PC-3 (cell line): ENCODE results near the gene ZBTB7A. TPM values are rescaled to one million over a fixed set of nuclear protein-coding genes. Genes with fewer than 3 reads are reported as not detected.
A peak's percentile ranks its signal among the peaks of the same experiment; 100 is the strongest.

Source experiments
- ATAC-seq: fragments of 200-7000 bp; cut with Tn5 transposase; 2 replicates; pipeline ENCODE4 v1.9.1; 2020; ENCODE audit warnings: mild to moderate bottlenecking, moderate library complexity
- BruUV-seq: library from RNA; stranded (reverse); fragments of 400-500 nt; replicated peaks from 2 replicates; lab custom pipeline; 2021; lab: Mats Ljungman, UMichigan
- CTCF ChIA-PET: fragments of 300-600 bp; sonication (Branson Sonifier 250); formaldehyde crosslinking; loops from one replicate; lab custom pipeline; 2022; ENCODE audit warnings: antibody characterized with exemption; lab: Charles Lee
- POLR2A ChIA-PET: fragments of 300-600 bp; sonication (Branson Sonifier 250); formaldehyde crosslinking; loops from one replicate; lab custom pipeline; 2022; ENCODE audit warnings: antibody characterized with exemption; ENCODE audit not compliant: unreplicated experiment; lab: Charles Lee
- DNase-seq: peaks from one replicate; pipeline ENCODE4 v3.0.0-alpha.2; 2015
- H2AFZ ChIP-seq: fragments of 300-600 bp; sonication (generic); 2 replicates; pipeline ENCODE4 v1.6.0; 2016; ENCODE audit warnings: antibody characterized with exemption, low read length
- H3F3A ChIP-seq: fragments of 300-600 bp; sonication (generic); one replicate; pipeline ENCODE4 v1.6.0; 2017; ENCODE audit warnings: antibody characterized with exemption, low read length, control low read depth, mild to moderate bottlenecking; ENCODE audit not compliant: unreplicated experiment
- H3K27ac ChIP-seq: fragments of 300-600 bp; sonication (generic); 2 replicates; pipeline ENCODE4 v1.5.1; 2016; ENCODE audit warnings: mild to moderate bottlenecking, low read length
- H3K27me3 ChIP-seq: fragments of 300-600 bp; sonication (generic); 2 replicates; pipeline ENCODE4 v1.6.1; 2016; ENCODE audit warnings: low read length, mixed read lengths
- H3K36me3 ChIP-seq: fragments of 300-600 bp; sonication (generic); 2 replicates; pipeline ENCODE4 v1.6.1; 2016; ENCODE audit warnings: low read depth, mixed run types, low read length, mixed read lengths
- H3K4me1 ChIP-seq: fragments of 300-600 bp; sonication (generic); 2 replicates; pipeline ENCODE4 v1.5.1; 2016; ENCODE audit warnings: low read length; ENCODE audit not compliant: insufficient read depth
- H3K4me2 ChIP-seq: fragments of 300-600 bp; sonication (generic); 2 replicates; pipeline ENCODE4 v1.6.0; 2016; ENCODE audit warnings: low read length
- H3K4me3 ChIP-seq: fragments of 300-600 bp; sonication (generic); 2 replicates; pipeline ENCODE4 v1.5.1; 2016; ENCODE audit warnings: mild to moderate bottlenecking, low read length, mixed read lengths
- H3K79me2 ChIP-seq: fragments of 300-600 bp; sonication (generic); 2 replicates; pipeline ENCODE4 v1.6.1; 2017; ENCODE audit warnings: low read length, mixed read lengths
- H3K9ac ChIP-seq: fragments of 300-600 bp; sonication (generic); 2 replicates; pipeline ENCODE4 v1.6.0; 2016; ENCODE audit warnings: mild to moderate bottlenecking, low read length
- H3K9me2 ChIP-seq: fragments of 300-600 bp; sonication (generic); replicated peaks from 2 replicates; pipeline ENCODE4 v1.6.1; 2016; ENCODE audit warnings: mixed run types, low read length, mixed read lengths
- H3K9me3 ChIP-seq: fragments of 300-600 bp; sonication (generic); 2 replicates; pipeline ENCODE4 v1.6.1; 2016; ENCODE audit warnings: low read length, mixed read lengths
- H4K20me1 ChIP-seq: fragments of 300-600 bp; sonication (generic); 2 replicates; pipeline ENCODE4 v1.6.1; 2016; ENCODE audit warnings: low read length, mixed read lengths
- EZH2 ChIP-seq: fragments of 300-600 bp; sonication (generic); IDR thresholded peaks from one replicate; pipeline ENCODE4 v1.6.1; 2017; ENCODE audit warnings: antibody characterized with exemption, mild to moderate bottlenecking, low read length; ENCODE audit not compliant: unreplicated experiment
- EZH2phosphoT487 ChIP-seq: fragments of 300-600 bp; sonication (generic); IDR thresholded peaks from 2 replicates; pipeline ENCODE4 v1.6.1; 2018; ENCODE audit warnings: mild to moderate bottlenecking, antibody characterized with exemption, low read length, borderline replicate concordance
- intact Hi-C: fragments of 100-400 bp; cut with micrococcal nuclease; formaldehyde crosslinking; loops from 2 replicates; pipeline ENCODE4 v1.9.0; 2023
- total RNA-seq: library from RNA; depleted of rRNA; stranded (reverse); fragments of >200 nt; gene quantifications from 2 replicates; pipeline ENCODE4 v1.2.3, GENCODE V29; 2014
- TF ChIP-seq, protein P1 (sequence below): fragments of 300-600 bp; sonication (generic); conservative IDR thresholded peaks from 2 replicates; pipeline ENCODE4 v1.5.1; 2017; ENCODE audit warnings: antibody characterized with exemption, low read depth, mild to moderate bottlenecking, low read length

ZBTB7A gene
- total RNA-seq, 1 experiment from 2014 or later = 16.7 TPM

DNA sequence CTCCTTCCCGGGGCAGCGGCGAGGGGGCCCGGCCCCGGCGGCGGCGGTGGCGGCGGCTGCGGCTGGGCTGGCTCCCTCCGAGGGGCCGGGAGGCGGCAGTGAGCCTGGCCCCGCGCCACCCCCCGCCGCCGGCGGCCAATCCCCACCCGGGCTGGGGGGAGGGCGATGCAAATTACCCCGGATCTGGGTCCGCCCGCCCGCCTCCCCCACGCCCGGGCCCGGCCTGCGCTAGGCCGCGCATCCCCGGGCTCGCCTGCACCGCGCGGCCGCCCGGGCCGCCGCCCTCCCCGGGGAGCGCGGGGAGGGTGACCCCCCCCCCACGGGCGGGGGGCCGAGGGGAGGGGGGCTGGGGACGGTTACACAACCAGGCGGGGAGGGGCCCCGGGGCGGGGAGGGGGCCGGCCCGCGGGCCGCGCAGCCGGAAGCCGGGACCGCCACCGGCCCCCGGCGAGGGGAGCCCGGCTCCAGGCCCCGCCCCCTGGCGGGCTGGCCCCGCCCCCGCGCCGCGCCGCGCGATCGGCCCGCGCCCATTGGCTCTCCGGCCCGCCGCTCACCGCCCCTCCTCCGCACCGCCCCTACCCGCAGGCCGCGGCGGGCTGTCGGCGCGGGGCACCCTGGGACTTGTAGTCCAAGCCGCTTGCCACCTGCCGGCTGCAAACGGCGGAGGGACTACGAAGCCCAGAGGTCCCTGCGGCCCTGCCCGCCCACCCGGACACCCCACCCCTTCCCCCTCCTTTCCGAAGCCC lies 1.1 kb downstream of the ZBTB7A start:
- H3K4me1 ChIP-seq = peaks cover 28% of the 10 kb centered on the region
- H3K27me3 ChIP-seq = no peaks in the 10 kb centered on the region
- intact Hi-C loops = no loop called here
- CTCF ChIA-PET = no interaction called here
- DNase-seq (peak; percentile 92), ATAC-seq (peak; percentile 70)
- H2AFZ ChIP-seq = no peak overlapping the region
- H3K9ac ChIP-seq = no peak overlapping the region
- no TSS peak for BruUV-seq
- peaks cover 45% of the 10 kb centered on the region for H3K79me2 ChIP-seq
- H3K9me2 ChIP-seq = no peaks in the 10 kb centered on the region
- H3K4me2 ChIP-seq = no peak overlapping the region
- TF ChIP-seq EZH2 = no peak
- TF ChIP-seq, protein P1, sequence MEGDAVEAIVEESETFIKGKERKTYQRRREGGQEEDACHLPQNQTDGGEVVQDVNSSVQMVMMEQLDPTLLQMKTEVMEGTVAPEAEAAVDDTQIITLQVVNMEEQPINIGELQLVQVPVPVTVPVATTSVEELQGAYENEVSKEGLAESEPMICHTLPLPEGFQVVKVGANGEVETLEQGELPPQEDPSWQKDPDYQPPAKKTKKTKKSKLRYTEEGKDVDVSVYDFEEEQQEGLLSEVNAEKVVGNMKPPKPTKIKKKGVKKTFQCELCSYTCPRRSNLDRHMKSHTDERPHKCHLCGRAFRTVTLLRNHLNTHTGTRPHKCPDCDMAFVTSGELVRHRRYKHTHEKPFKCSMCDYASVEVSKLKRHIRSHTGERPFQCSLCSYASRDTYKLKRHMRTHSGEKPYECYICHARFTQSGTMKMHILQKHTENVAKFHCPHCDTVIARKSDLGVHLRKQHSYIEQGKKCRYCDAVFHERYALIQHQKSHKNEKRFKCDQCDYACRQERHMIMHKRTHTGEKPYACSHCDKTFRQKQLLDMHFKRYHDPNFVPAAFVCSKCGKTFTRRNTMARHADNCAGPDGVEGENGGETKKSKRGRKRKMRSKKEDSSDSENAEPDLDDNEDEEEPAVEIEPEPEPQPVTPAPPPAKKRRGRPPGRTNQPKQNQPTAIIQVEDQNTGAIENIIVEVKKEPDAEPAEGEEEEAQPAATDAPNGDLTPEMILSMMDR = no peak
- no peak for TF ChIP-seq EZH2phosphoT487
- H4K20me1 ChIP-seq = peaks cover 18% of the 10 kb centered on the region; the same call in 1 of the 2 replicates
- H3K4me3 ChIP-seq = no peak overlapping the region
- no peaks in the 10 kb centered on the region for H3K9me3 ChIP-seq
- no peaks in the 10 kb centered on the region for H3F3A ChIP-seq
- no peak overlapping the region for H3K27ac ChIP-seq
- H3K36me3 ChIP-seq = no peaks in the 10 kb centered on the region
- POLR2A ChIA-PET = no interaction called here

DNA sequence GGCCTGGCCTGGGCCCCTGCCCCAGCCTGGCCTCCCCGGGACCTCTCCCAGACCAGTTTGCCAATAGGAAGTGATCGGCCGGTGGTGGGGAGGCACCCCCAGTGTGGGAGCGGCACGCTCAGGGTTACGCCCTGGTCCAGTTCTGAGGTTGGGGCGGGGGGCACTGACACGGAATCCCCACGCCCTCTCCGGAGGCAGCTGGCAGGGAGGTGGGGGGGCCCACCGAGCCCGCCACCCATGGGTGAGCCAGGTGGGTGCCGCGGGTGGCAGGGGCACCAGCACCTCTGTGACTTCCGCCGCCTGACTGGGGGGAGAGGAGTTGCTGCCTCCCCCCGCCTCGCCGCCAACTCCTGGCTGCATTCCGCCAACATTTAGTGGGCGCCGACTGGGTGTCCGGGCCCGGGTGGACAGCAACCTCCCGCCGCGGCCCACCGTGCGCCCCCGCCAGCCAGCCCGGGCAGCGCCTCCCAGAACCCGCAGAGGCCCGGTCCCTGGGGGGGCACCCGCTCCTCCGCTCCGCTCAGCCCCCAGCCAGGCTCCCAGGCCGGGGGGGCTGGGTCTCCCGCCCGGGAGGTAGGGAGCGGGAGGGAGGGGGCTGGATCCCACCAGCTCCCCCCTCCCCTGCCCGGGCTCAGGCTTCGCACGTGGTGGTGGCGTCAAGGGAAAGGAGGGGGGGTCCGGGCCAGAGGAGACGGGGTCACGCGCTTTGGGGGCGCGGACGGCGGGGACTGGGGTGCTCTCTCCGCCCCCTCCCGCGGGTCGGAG lies 2.0 kb downstream of the ZBTB7A start:
- Histone ChIP-seq H3K4me1 (peaks cover 28% of the 10 kb centered on the region), H3K79me2 (peaks cover 54% of the 10 kb centered on the region), H3K9me3 (no peaks in the 10 kb centered on the region), H2AFZ (no peak overlapping the region), H3K36me3 (no peaks in the 10 kb centered on the region), H3K4me2 (peak overlapping the region; percentile 98), H3K9me2 (no peaks in the 10 kb centered on the region), H3K27me3 (no peaks in the 10 kb centered on the region), H3K27ac (peak overlapping the region; percentile 73), H3K9ac (peak overlapping the region; percentile 93), H3F3A (no peaks in the 10 kb centered on the region), H3K4me3 (peak overlapping the region; percentile 87), H4K20me1 (peaks cover 18% of the 10 kb centered on the region; the same call in 1 of the 2 replicates)
- DNase-seq (no peak), ATAC-seq (no peak)
- TF ChIP-seq EZH2phosphoT487 (no peak), EZH2 (no peak)
- TF ChIP-seq, protein P1 = no peak
- ChIA-PET POLR2A (no interaction called here), CTCF (no interaction called here)
- BruUV-seq = no TSS peak
- intact Hi-C loops = no loop called here

DNA sequence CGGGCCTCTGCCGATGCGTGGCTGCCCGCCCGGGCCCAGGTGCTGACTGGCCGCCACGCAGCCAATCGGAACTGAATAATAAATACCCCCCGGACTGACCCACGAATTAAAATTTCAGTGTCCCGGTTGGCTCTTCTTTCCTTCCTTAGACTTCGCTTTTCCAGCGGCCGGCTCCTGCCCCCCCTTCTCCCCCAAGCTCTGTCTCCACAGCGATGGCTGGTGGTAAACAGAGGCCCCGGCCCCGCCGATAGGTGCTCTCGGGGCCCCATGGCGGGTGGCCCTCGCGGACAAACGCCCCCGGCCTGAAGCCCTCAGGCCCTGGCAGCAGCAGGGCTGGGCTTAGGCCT lies 2.6 kb downstream of the ZBTB7A start:
- Histone ChIP-seq H3K9me2 (no peaks in the 10 kb centered on the region), H3K4me3 (peak overlapping the region; percentile 87), H3K79me2 (peaks cover 60% of the 10 kb centered on the region), H3K27me3 (no peaks in the 10 kb centered on the region), H3K9ac (peak overlapping the region; percentile 93), H3F3A (no peaks in the 10 kb centered on the region), H3K27ac (peak overlapping the region; percentile 73), H2AFZ (no peak overlapping the region), H4K20me1 (peaks cover 18% of the 10 kb centered on the region; the same call in 1 of the 2 replicates), H3K9me3 (no peaks in the 10 kb centered on the region), H3K4me2 (peak overlapping the region; percentile 98), H3K4me1 (peaks cover 30% of the 10 kb centered on the region), H3K36me3 (no peaks in the 10 kb centered on the region)
- intact Hi-C loops = no loop called here
- no TSS peak for BruUV-seq
- POLR2A ChIA-PET = no interaction called here
- DNase-seq (peak; percentile 16), ATAC-seq (no peak)
- TF ChIP-seq EZH2phosphoT487 = no peak
- TF ChIP-seq EZH2 = no peak
- TF ChIP-seq, protein P1 = no peak
- CTCF ChIA-PET = no interaction called here
